HCT116 (cell line): ENCODE data around the gene GNPDA2. TPM values are rescaled to one million over a fixed set of nuclear protein-coding genes. Genes with fewer than 3 reads are reported as not detected.

ENCODE experiments used
- ATAC-seq: fragments of 200-7000 bp; cut with Tn5 transposase; 2 replicates; pipeline ENCODE4 v1.9.1; 2020; ENCODE audit warnings: mild to moderate bottlenecking, moderate library complexity
- BruUV-seq: library from RNA; stranded (reverse); fragments of 400-500 nt; replicated peaks from 2 replicates; lab custom pipeline; 2021; lab: Mats Ljungman, UMichigan
- CTCF ChIA-PET: fragments of 300-600 bp; sonication (Branson Sonifier 250); formaldehyde crosslinking; loops from one replicate; lab custom pipeline; 2021; ENCODE audit warnings: antibody characterized with exemption; lab: Charles Lee
- POLR2A ChIA-PET: fragments of 300-600, 350-600 bp; sonication (Branson Sonifier 250); formaldehyde crosslinking; loops from one replicate; lab custom pipeline; 2021; ENCODE audit warnings: antibody characterized with exemption; lab: Charles Lee
- RAD21 ChIA-PET, 2 experiments: fragments of 300-600 bp; sonication (Branson Sonifier 250); formaldehyde crosslinking; loops; one replicate each; lab custom pipeline; 2023; ENCODE audit warnings: low total read pairs in 2 of 2; ENCODE audit not compliant: uncharacterized antibody in 2 of 2, unreplicated experiment in 2 of 2, low non-redundant PET in 1 of 2; lab: Charles Lee
- DNase-seq: peaks from one replicate; pipeline ENCODE4 v3.0.0-alpha.2; 2010; ENCODE audit warnings: low read depth, low spot score
- H2AFZ ChIP-seq: fragments of 200-600 bp; shearing (Covaris generic), sonication (generic); 2 replicates; pipeline ENCODE4 v1.6.1; 2017; ENCODE audit warnings: low read depth, mixed run types, mixed read lengths, antibody characterized with exemption, low read length; ENCODE audit not compliant: poor library complexity, severe bottlenecking
- H3K27ac ChIP-seq: 2 replicates; pipeline ENCODE4 v1.5.1; 2012; ENCODE audit warnings: low read depth, low read length
- H3K27me3 ChIP-seq: fragments of 200-600 bp; sonication (generic); 2 replicates; pipeline ENCODE4 v1.6.1; 2016; ENCODE audit warnings: mixed run types, low read length, mixed read lengths; ENCODE audit not compliant: insufficient read depth
- H3K36me3 ChIP-seq, 2 experiments: fragments of 200-500 bp in 1 of 2; fragments of 200-600 bp in 1 of 2; sonication (Bioruptor generic) in 1 of 2; sonication (generic) in 1 of 2; 2 replicates each; pipeline versions ENCODE4 v1.5.1 to v1.6.1; 2014 to 2016; ENCODE audit warnings: low read length in 2 of 2, inconsistent platforms in 1 of 2, mixed read lengths in 1 of 2, mixed run types in 1 of 2; ENCODE audit not compliant: insufficient read depth in 2 of 2, control insufficient read depth in 1 of 2
- H3K4me1 ChIP-seq, 2 experiments: fragments of 200-600 bp in 1 of 2; sonication (generic) in 1 of 2; 2 replicates each; pipeline versions ENCODE4 v1.5.1 to v1.6.1; 2012 to 2017; ENCODE audit warnings: low read length in 2 of 2, inconsistent platforms in 1 of 2, mild to moderate bottlenecking in 1 of 2, mixed read lengths in 1 of 2, mixed run types in 1 of 2, moderate library complexity in 1 of 2; ENCODE audit not compliant: insufficient read depth in 2 of 2, control insufficient read depth in 1 of 2
- H3K4me2 ChIP-seq: fragments of 200-600 bp; sonication (generic); 2 replicates; pipeline ENCODE4 v1.6.1; 2017; ENCODE audit warnings: mixed run types, low read length, mixed read lengths
- H3K4me3 ChIP-seq, 2 experiments: fragments of 200-600 bp in 1 of 2; sonication (generic) in 1 of 2; replicated peaks in 1 of 2; 2 replicates each; pipeline ENCODE4 v1.5.1; 2011 to 2016; ENCODE audit warnings: low read length in 2 of 2, control low read depth in 1 of 2, low read depth in 1 of 2, mild to moderate bottlenecking in 1 of 2, mixed read lengths in 1 of 2, mixed run types in 1 of 2
- H3K79me2 ChIP-seq: fragments of 200-600 bp; sonication (generic); 2 replicates; pipeline ENCODE4 v1.6.1; 2017; ENCODE audit warnings: mild to moderate bottlenecking, mixed run types, low read length, moderate library complexity, mixed read lengths; ENCODE audit not compliant: insufficient read depth
- H3K9ac ChIP-seq: fragments of 200-600 bp; sonication (generic); 2 replicates; pipeline ENCODE4 v1.6.1; 2016; ENCODE audit warnings: low read length, mixed read lengths
- H3K9me2 ChIP-seq: fragments of 200-600 bp; sonication (generic), shearing (Covaris generic); 2 replicates; pipeline ENCODE4 v1.6.1; 2017; ENCODE audit warnings: mixed run types, mild to moderate bottlenecking, moderate library complexity; ENCODE audit not compliant: insufficient read depth
- H3K9me3 ChIP-seq, 2 experiments: fragments of 200-500 bp in 1 of 2; fragments of 200-600 bp in 1 of 2; sonication (Bioruptor generic) in 1 of 2; sonication (generic) in 1 of 2; 2 replicates each; pipeline ENCODE4 v1.6.1; 2014 to 2017; ENCODE audit warnings: low read length in 2 of 2, mixed read lengths in 2 of 2, inconsistent platforms in 1 of 2, low read depth in 1 of 2, mild to moderate bottlenecking in 1 of 2, mixed run types in 1 of 2, moderate library complexity in 1 of 2; ENCODE audit not compliant: control insufficient read depth in 1 of 2, insufficient read depth in 1 of 2
- H4K20me1 ChIP-seq: fragments of 200-600 bp; sonication (generic), shearing (Covaris generic); 2 replicates; pipeline ENCODE4 v1.6.1; 2017; ENCODE audit warnings: mixed run types, mild to moderate bottlenecking, moderate library complexity; ENCODE audit not compliant: insufficient read depth
- CBX3 ChIP-seq: IDR thresholded peaks from 2 replicates; pipeline ENCODE4 v1.6.1; 2012; ENCODE audit warnings: low read depth
- CEBPB ChIP-seq: IDR thresholded peaks from 2 replicates; pipeline ENCODE4 v1.6.1; 2012; ENCODE audit warnings: low read depth
- ELF1 ChIP-seq: IDR thresholded peaks from 2 replicates; pipeline ENCODE4 v1.6.1; 2012; ENCODE audit warnings: low read depth, borderline replicate concordance
- EZH2 ChIP-seq: fragments of 200-600 bp; sonication (generic); IDR thresholded peaks from 2 replicates; pipeline ENCODE4 v1.6.1; 2017; ENCODE audit warnings: antibody characterized with exemption, mixed run types
- EZH2phosphoT487 ChIP-seq: fragments of 200-600 bp; IDR thresholded peaks from 2 replicates; pipeline ENCODE4 v1.6.1; 2018; ENCODE audit warnings: antibody characterized with exemption, borderline replicate concordance
- FOSL1 ChIP-seq: IDR thresholded peaks from 2 replicates; pipeline ENCODE4 v1.6.1; 2012; ENCODE audit warnings: low read depth
- JUND ChIP-seq: IDR thresholded peaks from 2 replicates; pipeline ENCODE4 v1.6.1; 2012
- POLR2A ChIP-seq: IDR thresholded peaks from 2 replicates; pipeline ENCODE4 v1.7.0; 2011; ENCODE audit warnings: borderline replicate concordance; ENCODE audit not compliant: insufficient read depth, insufficient read length; ENCODE audit errors: extremely low read depth
- RAD21 ChIP-seq: IDR thresholded peaks from 2 replicates; pipeline ENCODE4 v1.6.1; 2012; ENCODE audit warnings: low read depth, mild to moderate bottlenecking
- SIN3A ChIP-seq: IDR thresholded peaks from 2 replicates; pipeline ENCODE4 v1.6.1; 2012; ENCODE audit warnings: low read depth
- SP1 ChIP-seq: IDR thresholded peaks from 2 replicates; pipeline ENCODE4 v1.6.1; 2012; ENCODE audit warnings: low read depth
- SRF ChIP-seq: IDR thresholded peaks from 2 replicates; pipeline ENCODE4 v1.6.1; 2012; ENCODE audit warnings: low read depth
- TCF7L2 ChIP-seq: IDR thresholded peaks from 2 replicates; pipeline ENCODE4 v1.7.0; 2011; ENCODE audit warnings: borderline replicate concordance, inconsistent platforms; ENCODE audit not compliant: insufficient read depth, insufficient read length; ENCODE audit errors: extremely low read depth
- YY1 ChIP-seq: IDR thresholded peaks from 2 replicates; pipeline ENCODE4 v1.6.1; 2011; ENCODE audit warnings: low read length, low read depth, moderate library complexity, mild to moderate bottlenecking; ENCODE audit not compliant: insufficient replicate concordance; ENCODE audit errors: extremely low read depth
- ZFX ChIP-seq: fragments of 450-650 bp; IDR thresholded peaks from 2 replicates; pipeline ENCODE4 v1.6.1; 2017
- ZNF274 ChIP-seq: fragments of 200-500 bp; sonication (Bioruptor generic); IDR thresholded peaks from 2 replicates; pipeline ENCODE4 v1.6.1; 2014; ENCODE audit warnings: mild to moderate bottlenecking, low read depth, low read length, inconsistent platforms
- intact Hi-C: fragments of 100-400 bp; cut with micrococcal nuclease; formaldehyde crosslinking; loops from 2 replicates; pipeline ENCODE4 v1.10.0; 2022
- total RNA-seq: library from RNA; stranded (reverse); gene quantifications from one replicate; pipeline ENCODE4 v1.2.1, GENCODE V29; 2021; ENCODE audit not compliant: unreplicated experiment
- TF ChIP-seq, protein P1 (sequence below), 3 experiments: fragments of 200-600 bp in 1 of 3; sonication (generic) in 1 of 3; IDR thresholded peaks in 2 of 3; conservative IDR thresholded peaks in 1 of 3; 2 replicates each; pipeline ENCODE4 v1.5.1; 2012 to 2017; ENCODE audit warnings: low read depth in 2 of 3, low read length in 2 of 3, antibody characterized with exemption in 1 of 3, borderline replicate concordance in 1 of 3, control low read depth in 1 of 3, mild to moderate bottlenecking in 1 of 3, mixed read lengths in 1 of 3, mixed run types in 1 of 3, moderate library complexity in 1 of 3; ENCODE audit not compliant: insufficient read depth in 1 of 3
- TF ChIP-seq, protein P2 (sequence below): IDR thresholded peaks from 2 replicates; pipeline ENCODE4 v1.6.1; 2012
- TF ChIP-seq, protein P3 (sequence below): IDR thresholded peaks from 2 replicates; pipeline ENCODE4 v1.6.1; 2012; ENCODE audit warnings: low read depth

The GNPDA2 gene
- total RNA-seq, 1 experiment from 2014 or later = 15.8 TPM

GRCh38 chr4:44727471-44727870 lies 1.1 kb upstream of the GNPDA2 start (continued):
- TF ChIP-seq, protein P1, sequence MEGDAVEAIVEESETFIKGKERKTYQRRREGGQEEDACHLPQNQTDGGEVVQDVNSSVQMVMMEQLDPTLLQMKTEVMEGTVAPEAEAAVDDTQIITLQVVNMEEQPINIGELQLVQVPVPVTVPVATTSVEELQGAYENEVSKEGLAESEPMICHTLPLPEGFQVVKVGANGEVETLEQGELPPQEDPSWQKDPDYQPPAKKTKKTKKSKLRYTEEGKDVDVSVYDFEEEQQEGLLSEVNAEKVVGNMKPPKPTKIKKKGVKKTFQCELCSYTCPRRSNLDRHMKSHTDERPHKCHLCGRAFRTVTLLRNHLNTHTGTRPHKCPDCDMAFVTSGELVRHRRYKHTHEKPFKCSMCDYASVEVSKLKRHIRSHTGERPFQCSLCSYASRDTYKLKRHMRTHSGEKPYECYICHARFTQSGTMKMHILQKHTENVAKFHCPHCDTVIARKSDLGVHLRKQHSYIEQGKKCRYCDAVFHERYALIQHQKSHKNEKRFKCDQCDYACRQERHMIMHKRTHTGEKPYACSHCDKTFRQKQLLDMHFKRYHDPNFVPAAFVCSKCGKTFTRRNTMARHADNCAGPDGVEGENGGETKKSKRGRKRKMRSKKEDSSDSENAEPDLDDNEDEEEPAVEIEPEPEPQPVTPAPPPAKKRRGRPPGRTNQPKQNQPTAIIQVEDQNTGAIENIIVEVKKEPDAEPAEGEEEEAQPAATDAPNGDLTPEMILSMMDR (IDR thresholded peaks at IDR 0.05 in 2 of 3, conservative IDR thresholded peaks at IDR 0.05 in 1 of 3; ENCODE audit: borderline replicate concordance in 1 of 3, insufficient read depth in 1 of 3, low read depth in 2 of 3, low read length in 2 of 3) = no peak

GRCh38 chr4:44725726-44726037 lies 674 bp downstream of the GNPDA2 start:
- TF ChIP-seq CBX3 (no peak), EZH2phosphoT487 (no peak), POLR2A (no peak), YY1 (no peak), ZFX (no peak), SRF (no peak), RAD21 (no peak), SIN3A (no peak), TCF7L2 (no peak), FOSL1 (no peak), ZNF274 (no peak), CEBPB (no peak), ELF1 (no peak), SP1 (no peak), JUND (no peak), EZH2 (no peak)
- TF ChIP-seq, protein P1 (IDR thresholded peaks at IDR 0.05 in 2 of 3, conservative IDR thresholded peaks at IDR 0.05 in 1 of 3; ENCODE audit: borderline replicate concordance in 1 of 3, insufficient read depth in 1 of 3, low read depth in 2 of 3, low read length in 2 of 3) = no peak
- TF ChIP-seq, protein P2, sequence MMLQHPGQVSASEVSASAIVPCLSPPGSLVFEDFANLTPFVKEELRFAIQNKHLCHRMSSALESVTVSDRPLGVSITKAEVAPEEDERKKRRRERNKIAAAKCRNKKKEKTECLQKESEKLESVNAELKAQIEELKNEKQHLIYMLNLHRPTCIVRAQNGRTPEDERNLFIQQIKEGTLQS = no peak
- TF ChIP-seq, protein P3, sequence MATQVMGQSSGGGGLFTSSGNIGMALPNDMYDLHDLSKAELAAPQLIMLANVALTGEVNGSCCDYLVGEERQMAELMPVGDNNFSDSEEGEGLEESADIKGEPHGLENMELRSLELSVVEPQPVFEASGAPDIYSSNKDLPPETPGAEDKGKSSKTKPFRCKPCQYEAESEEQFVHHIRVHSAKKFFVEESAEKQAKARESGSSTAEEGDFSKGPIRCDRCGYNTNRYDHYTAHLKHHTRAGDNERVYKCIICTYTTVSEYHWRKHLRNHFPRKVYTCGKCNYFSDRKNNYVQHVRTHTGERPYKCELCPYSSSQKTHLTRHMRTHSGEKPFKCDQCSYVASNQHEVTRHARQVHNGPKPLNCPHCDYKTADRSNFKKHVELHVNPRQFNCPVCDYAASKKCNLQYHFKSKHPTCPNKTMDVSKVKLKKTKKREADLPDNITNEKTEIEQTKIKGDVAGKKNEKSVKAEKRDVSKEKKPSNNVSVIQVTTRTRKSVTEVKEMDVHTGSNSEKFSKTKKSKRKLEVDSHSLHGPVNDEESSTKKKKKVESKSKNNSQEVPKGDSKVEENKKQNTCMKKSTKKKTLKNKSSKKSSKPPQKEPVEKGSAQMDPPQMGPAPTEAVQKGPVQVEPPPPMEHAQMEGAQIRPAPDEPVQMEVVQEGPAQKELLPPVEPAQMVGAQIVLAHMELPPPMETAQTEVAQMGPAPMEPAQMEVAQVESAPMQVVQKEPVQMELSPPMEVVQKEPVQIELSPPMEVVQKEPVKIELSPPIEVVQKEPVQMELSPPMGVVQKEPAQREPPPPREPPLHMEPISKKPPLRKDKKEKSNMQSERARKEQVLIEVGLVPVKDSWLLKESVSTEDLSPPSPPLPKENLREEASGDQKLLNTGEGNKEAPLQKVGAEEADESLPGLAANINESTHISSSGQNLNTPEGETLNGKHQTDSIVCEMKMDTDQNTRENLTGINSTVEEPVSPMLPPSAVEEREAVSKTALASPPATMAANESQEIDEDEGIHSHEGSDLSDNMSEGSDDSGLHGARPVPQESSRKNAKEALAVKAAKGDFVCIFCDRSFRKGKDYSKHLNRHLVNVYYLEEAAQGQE = no peak
- POLR2A ChIA-PET = no interaction called here
- CTCF ChIA-PET = no interaction called here
- no peaks in the 10 kb centered on the region for H3K9me3 ChIP-seq
- H3K79me2 ChIP-seq = peaks cover 55% of the 10 kb centered on the region
- H3K4me2 ChIP-seq = peak overlapping the region; percentile 76
- peak overlapping the region; percentile 30 for H3K27ac ChIP-seq
- DNase-seq (no peak), ATAC-seq (no peak)
- H3K4me1 ChIP-seq = peaks cover 0 to 15% of the 10 kb centered on the region in 2 experiments; a peak in 3 of 4 replicates
- H3K9ac ChIP-seq = peak overlapping the region; percentile 77
- H3K4me3 ChIP-seq = peak overlapping the region; percentile 80 to 87
- H3K9me2 ChIP-seq = no peaks in the 10 kb centered on the region; the same call in 1 of the 2 replicates
- intact Hi-C loops = no loop called here
- H2AFZ ChIP-seq = peak overlapping the region; percentile 81
- no TSS peak for BruUV-seq
- no peaks in the 10 kb centered on the region for H3K36me3 ChIP-seq
- H3K27me3 ChIP-seq = no peaks in the 10 kb centered on the region
- no peaks in the 10 kb centered on the region for H4K20me1 ChIP-seq
- RAD21 ChIA-PET = no interaction called here
